LNCAP (cell line): Measurements from ENCODE around the gene HSD11B1L.

ENCODE experiments used
- TF ChIP-seq, protein P1 (sequence below): fragments of 450-650 bp; IDR thresholded peaks from 2 replicates; pipeline ENCODE4 v1.5.1; 2017; ENCODE audit warnings: mild to moderate bottlenecking

The HSD11B1L gene

DNA sequence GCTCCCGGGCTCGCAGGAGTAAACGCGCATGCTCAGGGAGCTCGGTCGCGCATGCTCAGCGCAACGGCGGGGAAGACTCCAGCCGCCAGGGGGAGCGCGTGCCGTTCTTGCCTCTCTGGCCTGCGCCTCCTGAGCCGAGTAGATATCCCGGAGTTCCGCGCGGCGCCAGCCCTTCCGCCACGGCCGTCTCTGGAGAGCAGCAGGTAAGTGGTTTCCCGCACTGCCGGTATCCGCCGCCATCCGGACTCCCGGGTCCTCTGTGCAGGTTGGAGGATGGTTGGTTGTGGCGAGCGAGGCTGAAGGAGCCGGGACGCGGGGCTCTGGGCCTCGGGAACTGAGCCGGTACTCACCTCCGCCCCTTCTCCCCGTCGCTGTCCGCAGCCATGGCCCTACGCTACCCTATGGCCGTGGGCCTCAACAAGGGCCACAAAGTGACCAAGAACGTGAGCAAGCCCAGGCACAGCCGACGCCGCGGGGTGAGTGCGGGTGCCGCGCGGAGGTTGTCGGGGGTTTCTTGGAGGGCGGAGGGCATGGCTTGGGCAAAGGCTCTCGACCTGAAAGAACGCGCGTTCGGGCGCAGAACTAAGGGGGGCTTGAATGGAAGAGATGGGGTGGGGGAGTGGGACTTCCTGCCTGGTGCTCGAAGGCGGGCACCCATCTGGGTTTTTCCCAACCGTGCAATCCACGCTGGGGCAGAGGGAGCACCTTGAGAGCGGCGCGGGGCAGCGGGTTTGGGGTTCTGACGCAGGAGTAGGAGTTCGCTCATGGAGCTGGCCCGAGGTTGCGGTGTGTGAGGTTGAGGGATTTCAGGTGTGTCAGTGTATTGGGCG, 9.5 kb downstream of the HSD11B1L start, which contains the start of gene RPL36:
RPL36 (plus strand) TSS at position 171 of the 830 bp plus-strand sequence; CDS start at position 384, 213 bp downstream.
- TF ChIP-seq, protein P1, sequence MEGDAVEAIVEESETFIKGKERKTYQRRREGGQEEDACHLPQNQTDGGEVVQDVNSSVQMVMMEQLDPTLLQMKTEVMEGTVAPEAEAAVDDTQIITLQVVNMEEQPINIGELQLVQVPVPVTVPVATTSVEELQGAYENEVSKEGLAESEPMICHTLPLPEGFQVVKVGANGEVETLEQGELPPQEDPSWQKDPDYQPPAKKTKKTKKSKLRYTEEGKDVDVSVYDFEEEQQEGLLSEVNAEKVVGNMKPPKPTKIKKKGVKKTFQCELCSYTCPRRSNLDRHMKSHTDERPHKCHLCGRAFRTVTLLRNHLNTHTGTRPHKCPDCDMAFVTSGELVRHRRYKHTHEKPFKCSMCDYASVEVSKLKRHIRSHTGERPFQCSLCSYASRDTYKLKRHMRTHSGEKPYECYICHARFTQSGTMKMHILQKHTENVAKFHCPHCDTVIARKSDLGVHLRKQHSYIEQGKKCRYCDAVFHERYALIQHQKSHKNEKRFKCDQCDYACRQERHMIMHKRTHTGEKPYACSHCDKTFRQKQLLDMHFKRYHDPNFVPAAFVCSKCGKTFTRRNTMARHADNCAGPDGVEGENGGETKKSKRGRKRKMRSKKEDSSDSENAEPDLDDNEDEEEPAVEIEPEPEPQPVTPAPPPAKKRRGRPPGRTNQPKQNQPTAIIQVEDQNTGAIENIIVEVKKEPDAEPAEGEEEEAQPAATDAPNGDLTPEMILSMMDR = peak; percentile 96

DNA sequence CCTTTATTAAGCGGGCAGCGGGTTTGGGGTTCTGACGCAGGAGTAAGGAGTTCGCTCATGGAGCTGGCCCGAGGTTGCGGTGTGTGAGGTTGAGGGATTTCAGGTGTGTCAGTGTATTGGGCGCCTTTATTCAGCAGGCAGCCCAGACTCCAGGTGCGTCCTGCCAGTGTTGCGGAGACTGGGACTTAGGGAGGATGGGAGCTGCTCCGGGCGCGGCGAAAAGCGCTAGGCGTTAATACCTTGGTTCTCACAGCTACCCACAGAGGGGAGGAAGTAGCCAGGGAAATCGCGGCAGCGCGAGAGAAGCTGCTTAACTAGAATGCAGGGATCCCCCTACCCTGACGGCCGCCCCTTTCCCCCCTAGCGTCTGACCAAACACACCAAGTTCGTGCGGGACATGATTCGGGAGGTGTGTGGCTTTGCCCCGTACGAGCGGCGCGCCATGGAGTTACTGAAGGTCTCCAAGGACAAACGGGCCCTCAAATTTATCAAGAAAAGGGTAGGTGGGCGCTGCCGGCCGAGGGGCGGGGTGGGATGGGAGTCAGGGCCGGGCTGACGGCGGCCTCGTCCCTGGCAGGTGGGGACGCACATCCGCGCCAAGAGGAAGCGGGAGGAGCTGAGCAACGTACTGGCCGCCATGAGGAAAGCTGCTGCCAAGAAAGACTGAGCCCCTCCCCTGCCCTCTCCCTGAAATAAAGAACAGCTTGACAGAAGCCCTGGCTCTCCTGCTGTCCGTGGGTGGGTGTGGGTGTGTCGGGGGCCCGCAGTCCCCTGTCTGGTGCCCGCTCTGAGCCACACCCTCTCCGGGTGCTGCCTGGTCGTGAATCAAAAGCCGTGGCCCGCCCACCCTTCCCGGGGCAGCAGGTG, 10.4 kb downstream of the HSD11B1L start:
- TF ChIP-seq, protein P1 = no peak

DNA sequence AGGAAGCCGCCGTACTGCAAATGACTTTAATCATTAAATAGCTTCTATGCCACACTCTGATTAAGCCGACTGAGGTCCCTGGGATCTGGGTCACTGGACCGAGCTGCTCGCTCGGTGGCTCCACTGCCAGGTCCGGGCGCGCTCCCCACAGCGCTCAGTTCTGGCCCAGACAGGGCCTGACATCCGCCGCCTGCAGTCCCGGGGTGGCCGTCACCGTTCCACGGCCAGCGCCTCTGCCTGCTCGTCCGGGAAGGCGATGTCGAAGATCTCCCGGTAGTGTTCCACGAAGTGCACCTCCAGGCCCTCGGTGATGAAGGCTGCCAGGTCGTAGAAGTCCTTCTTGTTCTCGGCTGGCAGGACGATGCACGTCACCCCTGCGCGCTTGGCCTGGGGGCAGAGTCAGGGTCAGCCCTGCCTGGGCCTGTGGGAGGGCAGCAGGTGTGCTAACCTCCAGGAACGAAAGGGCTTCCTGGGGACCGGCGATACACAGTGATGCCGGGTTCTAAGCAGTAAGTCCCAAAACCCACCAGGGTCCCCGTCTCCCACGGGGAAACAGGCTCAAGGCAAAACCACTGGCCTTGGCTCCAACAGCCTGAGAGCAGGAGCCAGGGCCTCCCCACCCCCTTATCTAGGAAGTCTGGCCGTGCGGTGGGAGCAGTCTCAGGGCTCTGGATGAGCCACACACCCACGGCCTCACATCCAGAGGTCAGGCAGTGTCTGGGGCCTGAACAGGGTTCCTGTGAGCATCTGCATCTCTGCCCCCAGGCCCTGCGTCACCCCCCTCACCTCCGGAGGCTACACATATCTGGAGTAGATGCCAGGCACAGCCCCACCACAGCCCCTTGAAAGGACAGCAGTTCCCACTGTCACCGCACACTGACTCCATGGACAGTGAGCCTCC, 11.2 kb downstream of the HSD11B1L start:
- TF ChIP-seq, protein P1 = no peak

DNA sequence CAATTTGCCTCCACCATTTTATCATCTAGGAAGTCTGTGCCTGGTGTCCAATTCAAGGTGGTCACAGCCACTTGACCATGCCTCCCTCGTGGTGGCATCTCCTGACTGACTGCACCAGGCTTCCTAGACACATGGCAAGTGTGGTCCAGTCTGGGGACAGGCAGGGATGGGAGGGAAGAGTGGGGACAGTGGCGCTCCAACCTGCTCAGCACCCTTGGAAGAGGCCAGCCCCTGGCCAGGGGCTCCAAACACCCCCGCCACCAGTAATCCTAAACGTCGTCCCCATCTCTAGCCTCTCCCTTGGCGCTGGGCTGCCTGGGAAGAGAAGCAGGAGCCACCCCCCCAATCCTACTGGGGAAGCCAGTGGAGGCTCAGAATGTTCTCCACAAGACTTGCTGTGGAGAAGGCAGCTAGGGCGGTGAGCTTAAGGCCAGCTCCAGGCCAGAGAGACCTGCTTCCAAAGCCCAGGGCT, 11.9 kb downstream of the HSD11B1L start:
- TF ChIP-seq, protein P1 = no peak

DNA sequence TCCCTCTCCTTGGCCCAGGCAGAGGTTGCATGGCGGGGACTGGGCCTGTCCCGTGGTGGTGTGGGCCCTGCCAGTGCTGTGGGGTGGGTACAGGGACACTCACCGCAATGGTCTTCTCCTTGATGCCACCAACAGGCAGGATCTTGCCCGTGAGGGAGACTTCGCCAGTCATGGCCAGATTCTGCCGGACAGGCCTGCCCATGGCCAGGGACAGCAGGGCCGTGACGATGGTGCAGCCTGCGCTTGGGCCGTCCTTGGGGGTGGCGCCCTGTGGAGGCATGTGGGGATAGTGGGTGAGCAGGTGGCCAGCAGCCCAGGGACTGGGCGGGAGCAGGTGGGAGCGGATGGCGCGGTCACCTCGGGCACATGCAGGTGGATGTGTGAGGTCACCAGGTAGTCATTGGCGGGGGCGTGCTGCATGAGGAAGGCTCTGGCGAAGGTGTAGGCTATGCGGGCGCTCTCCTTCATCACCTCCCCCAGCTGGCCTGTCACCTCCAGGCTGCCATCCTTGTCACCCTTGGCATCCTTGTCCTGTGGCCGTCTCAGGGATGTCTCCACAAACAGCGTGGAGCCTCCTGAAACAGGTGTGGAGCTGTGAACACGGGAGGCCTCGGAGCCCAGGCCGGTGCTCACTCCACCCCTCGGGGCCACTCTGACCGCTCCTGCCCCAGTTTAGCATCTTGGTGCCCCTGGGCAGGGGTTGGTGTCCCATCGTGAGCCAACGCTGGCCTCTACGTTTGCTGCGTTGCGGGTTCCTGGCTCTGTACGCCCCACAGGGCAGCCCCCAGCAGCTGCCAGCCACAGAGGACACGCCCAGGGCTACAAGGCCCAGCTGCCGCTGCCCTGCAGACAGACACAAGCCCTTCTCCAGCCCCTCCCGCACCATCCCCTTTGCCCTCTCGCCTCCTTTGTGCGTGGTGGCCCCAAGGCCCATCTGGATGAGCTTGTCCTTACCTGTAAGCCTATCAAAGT, 12.7 kb downstream of the HSD11B1L start:
- TF ChIP-seq, protein P1 = no peak

DNA sequence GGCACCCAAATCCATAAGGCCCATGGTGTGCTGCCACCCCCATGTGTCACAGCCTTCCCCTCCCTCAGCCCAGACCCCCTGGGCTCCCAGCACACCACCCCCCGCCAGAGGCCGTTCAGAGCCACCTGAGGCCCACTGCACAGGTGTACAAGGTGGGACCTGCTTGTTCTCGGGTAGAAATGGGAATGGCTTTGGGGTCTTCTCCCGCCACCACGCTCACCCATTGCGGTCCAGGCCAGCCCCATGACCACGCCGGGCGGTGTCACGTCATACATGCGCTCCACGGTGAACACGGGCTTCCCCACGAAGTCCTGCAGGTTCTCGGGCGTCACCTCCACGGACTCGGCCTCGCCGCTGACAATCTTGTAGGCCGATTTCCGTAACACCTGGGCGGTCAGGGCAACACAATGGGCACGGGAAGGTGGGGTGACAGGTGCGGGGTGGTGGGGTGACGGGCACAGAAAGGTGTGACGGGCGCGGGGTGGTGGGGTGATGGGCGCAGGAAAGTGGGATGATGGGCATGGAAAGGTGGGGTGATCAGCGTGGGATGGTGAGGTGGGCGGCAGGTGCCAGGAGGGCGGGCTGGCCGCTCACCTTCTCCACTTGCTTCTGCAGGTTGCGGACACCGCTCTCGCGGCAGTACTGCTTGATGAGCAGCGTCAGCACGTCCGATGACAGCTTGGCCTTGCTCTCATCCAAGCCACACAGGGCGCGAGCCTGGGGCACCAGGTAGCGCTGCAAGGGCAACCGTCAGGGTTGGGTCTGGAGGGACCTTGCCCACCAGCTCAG, 13.5 kb downstream of the HSD11B1L start:
- TF ChIP-seq, protein P1 = no peak
